K562 (cell line): Measurements from ENCODE around the gene NF1. TPM values are rescaled to one million over a fixed set of nuclear protein-coding genes. Genes with fewer than 3 reads are reported as not detected.

Source experiments
- ATAC-seq: fragments of 200-7000 bp; cut with Tn5 transposase; 3 replicates; pipeline ENCODE4 v1.9.1; 2020; ENCODE audit warnings: moderate library complexity
- BruUV-seq: library from RNA; stranded (reverse); fragments of 400-500 nt; replicated peaks from 2 replicates; lab custom pipeline; 2021; lab: Mats Ljungman, UMichigan
- CTCF ChIA-PET: fragments of 300-600 bp; formaldehyde crosslinking; extraction: SDS; loops from one replicate; lab custom pipeline; 2021; ENCODE audit warnings: low intra/inter-chr PET ratio; lab: Yijun Ruan, JAX
- POLR2A ChIA-PET: fragments of 300-600, 350-650 bp; sonication (Branson Sonifier 250); formaldehyde crosslinking; extraction: SDS; loops from one replicate; lab custom pipeline; 2021; ENCODE audit warnings: antibody characterized with exemption, inconsistent platforms; lab: Yijun Ruan, JAX
- DNase-seq, 4 experiments: peaks; one replicate each; pipeline versions ENCODE4 v3.0.0 to v3.0.0-alpha.2; 2011 to 2018; ENCODE audit warnings: low spot score in 3 of 4, mixed read lengths in 3 of 4; ENCODE audit errors: extremely low read depth in 1 of 4
- FAIRE-seq: peaks from 2 replicates; lab custom pipeline; 2011; peaks lifted over from hg19 to GRCh38; lab: Jason Lieb, UNC
- H2AFZ ChIP-seq: 2 replicates; pipeline ENCODE4 v1.6.0; 2011; ENCODE audit warnings: low read depth, low read length, control low read depth, inconsistent platforms
- H3K27ac ChIP-seq: fragments of 200-600 bp; 3 replicates; pipeline ENCODE4 v1.8.0; 2011; ENCODE audit warnings: low read depth, mild to moderate bottlenecking, control low read depth, inconsistent platforms, low read length, moderate library complexity, mixed read lengths; ENCODE audit errors: extremely low read depth
- H3K27me3 ChIP-seq, 2 experiments: fragments of 300-600 bp in 1 of 2; 2 replicates in 1 of 2; 3 replicates in 1 of 2; pipeline versions ENCODE4 v1.6.0 to v1.8.0; 2011; ENCODE audit warnings: inconsistent platforms in 2 of 2, low read length in 2 of 2, mild to moderate bottlenecking in 1 of 2, mixed read lengths in 1 of 2, moderate library complexity in 1 of 2; ENCODE audit not compliant: control insufficient read depth in 2 of 2, insufficient read depth in 2 of 2
- H3K36me3 ChIP-seq: fragments of 300-600 bp; 3 replicates; pipeline ENCODE4 v1.8.0; 2011; ENCODE audit warnings: mild to moderate bottlenecking, low read length, inconsistent platforms; ENCODE audit not compliant: control insufficient read depth, insufficient read depth
- H3K4me1 ChIP-seq, 2 experiments: fragments of 200-600 bp in 1 of 2; replicated peaks in 1 of 2; 2 replicates in 1 of 2; 3 replicates in 1 of 2; pipeline versions ENCODE4 v1.5.1 to v1.8.0; 2011; ENCODE audit warnings: inconsistent platforms in 2 of 2, low read length in 2 of 2, mild to moderate bottlenecking in 1 of 2, mixed read lengths in 1 of 2, moderate library complexity in 1 of 2; ENCODE audit not compliant: control insufficient read depth in 2 of 2, insufficient read depth in 2 of 2
- H3K4me2 ChIP-seq: 2 replicates; pipeline ENCODE4 v1.6.1; 2011; ENCODE audit warnings: low read length, control low read depth, inconsistent platforms, mixed read lengths; ENCODE audit not compliant: insufficient read depth
- H3K4me3 ChIP-seq: fragments of 200-600 bp; sonication (generic), shearing (Covaris generic); 2 replicates; pipeline ENCODE4 v1.5.1; 2016; ENCODE audit warnings: control low read depth, inconsistent platforms
- H3K79me2 ChIP-seq: fragments of 200-600 bp; 3 replicates; pipeline ENCODE4 v1.8.0; 2011; ENCODE audit warnings: low read length, inconsistent platforms; ENCODE audit not compliant: control insufficient read depth, insufficient read depth
- H3K9ac ChIP-seq, 2 experiments: 2 replicates each; pipeline versions ENCODE4 v1.6.0 to v1.6.1; 2011; ENCODE audit warnings: low read depth in 2 of 2, low read length in 2 of 2, control low read depth in 1 of 2, inconsistent platforms in 1 of 2, mild to moderate bottlenecking in 1 of 2, mixed read lengths in 1 of 2; ENCODE audit not compliant: insufficient read depth in 1 of 2
- H3K9me1 ChIP-seq: one replicate; pipeline ENCODE4 v1.6.0; 2011; ENCODE audit warnings: inconsistent platforms, mild to moderate bottlenecking, low read length, moderate library complexity; ENCODE audit not compliant: control insufficient read depth, insufficient read depth
- H3K9me3 ChIP-seq: replicated peaks from 2 replicates; pipeline ENCODE4 v1.5.1; 2011; ENCODE audit warnings: low read depth, low read length, inconsistent platforms; ENCODE audit not compliant: control insufficient read depth, insufficient read depth
- H4K20me1 ChIP-seq: replicated peaks from 2 replicates; pipeline ENCODE4 v1.6.1; 2011; ENCODE audit warnings: low read length, inconsistent platforms, mixed read lengths; ENCODE audit not compliant: control insufficient read depth, insufficient read depth
- BDP1 ChIP-seq: IDR thresholded peaks from 3 replicates; pipeline ENCODE4 v1.6.1; 2011; ENCODE audit not compliant: insufficient read length, insufficient read depth
- HNRNPK ChIP-seq: fragments of 200-400 bp; formaldehyde crosslinking; IDR thresholded peaks from one replicate; pipeline ENCODE4 v1.6.1; 2018; ENCODE audit warnings: mild to moderate bottlenecking, low read depth, low read length; ENCODE audit not compliant: poor library complexity, severe bottlenecking
- HOXB6 ChIP-seq: fragments of 250-450 bp; sonication (Bioruptor Pico); IDR thresholded peaks from 2 replicates; pipeline ENCODE4 v1.5.1; 2022; ENCODE audit warnings: mild to moderate bottlenecking, borderline replicate concordance
- IRF9 ChIP-seq: fragments of 450-650 bp; IDR thresholded peaks from 2 replicates; pipeline ENCODE4 v1.6.1; 2016; ENCODE audit warnings: missing biosample characterization, missing genetic modification characterization
- KHSRP ChIP-seq: fragments of 450-650 bp; IDR thresholded peaks from 2 replicates; pipeline ENCODE4 v1.6.1; 2017
- LARP7 ChIP-seq: fragments of 450-650 bp; IDR thresholded peaks from 2 replicates; pipeline ENCODE4 v1.6.1; 2016
- NONO ChIP-seq, 2 experiments: fragments of 200-400 bp in 1 of 2; fragments of 450-650 bp in 1 of 2; formaldehyde crosslinking in 1 of 2; IDR thresholded peaks; 2 replicates each; pipeline ENCODE4 v1.6.1; 2017; ENCODE audit warnings: low read depth in 2 of 2, mild to moderate bottlenecking in 2 of 2, moderate library complexity in 2 of 2, low read length in 1 of 2
- NUFIP1 ChIP-seq: fragments of 450-650 bp; IDR thresholded peaks from 2 replicates; pipeline ENCODE4 v1.6.1; 2018; ENCODE audit not compliant: partially characterized antibody
- RBM39 ChIP-seq: fragments of 200-400 bp; formaldehyde crosslinking; optimal IDR thresholded peaks from 2 replicates; pipeline ENCODE3; 2018; ENCODE audit warnings: low read depth, low read length
- STAT5B ChIP-seq: fragments of 250-450 bp; sonication (Bioruptor Pico); IDR thresholded peaks from 2 replicates; pipeline ENCODE4 v1.8.0; 2021; ENCODE audit warnings: mild to moderate bottlenecking, inconsistent platforms
- ZNF668 ChIP-seq: fragments of 250-450 bp; sonication (Bioruptor Pico); IDR thresholded peaks from 2 replicates; pipeline ENCODE4 v1.8.0; 2022; ENCODE audit warnings: mild to moderate bottlenecking, inconsistent platforms
- WGBS: fragments of 100-300 bp; shearing (Covaris generic); methylation state at CpG from one replicate; pipeline ENCODE4 v1.1.6; 2016; ENCODE audit warnings: low coverage, mixed read lengths; ENCODE audit not compliant: insufficient coverage; ENCODE audit errors: missing lambda C conversion rate; 5-methylcytosine and 5-hydroxymethylcytosine counted together
- in situ Hi-C: fragments of 300-500 bp; cut with MboI; formaldehyde crosslinking; loops from 4 replicates; pipeline ENCODE4 v1.15.0; 2018; ENCODE audit warnings: inconsistent platforms, mixed read lengths
- intact Hi-C: fragments of 100-400 bp; cut with micrococcal nuclease; formaldehyde crosslinking; loops from 2 replicates; pipeline ENCODE4 v1.14.2; 2022
- polyA plus RNA-seq, 8 experiments: library from polyadenylated mRNA; depleted of rRNA in 4 of 8; stranded (reverse) in 5 of 8; unstranded in 3 of 8; fragments of >200 nt; fragmentation: Nextera tagmentation in 2 of 8; fragmentation: Illumina TruSeq in 1 of 8; extraction: Ambion mirVana in 2 of 8; extraction: Trizol in 1 of 8; gene quantifications; 2 replicates each; pipeline versions ENCODE4 v1.2.1 to v1.2.3, GENCODE V29; 2011 to 2014; ENCODE audit warnings: inconsistent platforms in 1 of 8, missing spikeins in 1 of 8
- total RNA-seq, 7 experiments: library from RNA; depleted of rRNA in 6 of 7; stranded (reverse); fragments of >200 nt in 6 of 7; fragmentation: Illumina TruSeq in 2 of 7; extraction: Trizol in 2 of 7; gene quantifications; 2 replicates each; pipeline versions ENCODE4 v1.2.1 to v1.2.3, GENCODE V29; 2011 to 2021; ENCODE audit warnings: low replicate concordance in 1 of 7

The NF1 gene
- total and polyA plus RNA-seq, 9 of the 15 experiments (the other 6 are each of a cell fraction or from before 2014, with no cell fraction given): 3.4 to 41.9 (median 24.3) TPM

DNA sequence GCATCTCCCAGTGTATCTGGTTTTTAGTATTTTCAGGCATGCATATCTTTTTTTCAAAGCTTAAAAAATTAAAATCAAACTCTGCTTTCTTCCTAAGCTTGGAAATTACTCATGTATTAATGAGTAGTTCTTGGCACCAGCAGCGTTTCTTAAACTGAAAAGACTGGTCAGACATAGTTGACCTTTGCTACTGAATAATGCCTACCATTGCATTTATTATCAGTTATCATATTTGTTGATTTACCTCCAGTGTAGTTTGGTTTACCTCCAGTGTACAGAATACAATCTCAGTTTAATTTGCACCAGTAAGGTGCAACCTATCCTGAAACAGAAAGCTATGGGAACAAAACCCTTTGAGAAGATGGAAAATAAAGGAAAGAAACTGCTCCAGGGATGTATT, 261.2 kb downstream of the NF1 start:
- in situ Hi-C loops: no loop called here
- TF ChIP-seq HOXB6 (CRISPR knock-in tag) (no peak), RBM39 (no peak), ZNF668 (no peak), LARP7 (no peak), NUFIP1 (no peak)
- TF ChIP-seq, all 486 proteins: peak for 0
- no TSS peak for BruUV-seq
- H4K20me1 ChIP-seq: no peaks in the 10 kb centered on the region
- no peak overlapping the region for H3K27ac ChIP-seq
- CTCF ChIA-PET: no interaction called here
- H2AFZ ChIP-seq: no peak overlapping the region
- ATAC-seq (no peak), FAIRE-seq (no peak), DNase-seq (no peak)
- no peak overlapping the region for H3K4me3 ChIP-seq
- H3K9me1 ChIP-seq: no peaks in the 10 kb centered on the region
- H3K4me2 ChIP-seq: no peak overlapping the region
- no peak overlapping the region for H3K9ac ChIP-seq
- 80% methylated on average over 1 of the region's 1 CpG for WGBS
- H3K4me1 ChIP-seq: no peaks in the 10 kb centered on the region
- POLR2A ChIA-PET: no interaction called here
- H3K36me3 ChIP-seq: peaks cover 56% of the 10 kb centered on the region
- H3K27me3 ChIP-seq: no peaks in the 10 kb centered on the region
- intact Hi-C loops: no loop called here
- no peaks in the 10 kb centered on the region for H3K9me3 ChIP-seq
- no peaks in the 10 kb centered on the region for H3K79me2 ChIP-seq

GRCh38 chr17:31357091-31357490, 262.3 kb downstream of the NF1 start:
- Histone ChIP-seq H4K20me1 (no peaks in the 10 kb centered on the region), H3K36me3 (peaks cover 61% of the 10 kb centered on the region), H3K9ac (no peak overlapping the region), H3K9me1 (no peaks in the 10 kb centered on the region), H3K4me1 (no peaks in the 10 kb centered on the region), H3K27me3 (no peaks in the 10 kb centered on the region), H3K27ac (no peak overlapping the region), H3K4me3 (no peak overlapping the region), H2AFZ (no peak overlapping the region), H3K79me2 (no peaks in the 10 kb centered on the region), H3K4me2 (no peak overlapping the region), H3K9me3 (no peaks in the 10 kb centered on the region)
- ChIA-PET POLR2A (no interaction called here), CTCF (no interaction called here)
- TF ChIP-seq KHSRP (no peak), NONO (IDR thresholded peaks at IDR 0.05; ENCODE audit: low read depth in 2 of 2, low read length in 1 of 2) (no peak), STAT5B (CRISPR knock-in tag) (no peak), IRF9 (tag) (no peak), BDP1 (no peak), HNRNPK (no peak)
- in situ Hi-C loops: no loop called here
- BruUV-seq: no TSS peak
- DNase-seq (no peak), ATAC-seq (no peak), FAIRE-seq (no peak)
- 75% methylated on average over 2 of the region's 2 CpGs for WGBS
- intact Hi-C loops: no loop called here
